ES-I3 (cell line): ENCODE results near the gene TMEM40.

Experiments
- H3K36me3 ChIP-seq: 2 replicates; pipeline ENCODE4 v1.6.1; 2013; ENCODE audit warnings: mild to moderate bottlenecking, low read length, control low read depth, moderate library complexity; ENCODE audit not compliant: insufficient read depth
- H3K4me1 ChIP-seq: 2 replicates; pipeline ENCODE4 v1.6.1; 2013; ENCODE audit warnings: mild to moderate bottlenecking, control low read depth, low read length; ENCODE audit not compliant: insufficient read depth
- H3K9ac ChIP-seq: 2 replicates; pipeline ENCODE4 v1.6.1; 2013; ENCODE audit warnings: low read depth, mild to moderate bottlenecking, low read length, moderate library complexity
- H3K9me3 ChIP-seq: 2 replicates; pipeline ENCODE4 v1.6.1; 2013; ENCODE audit warnings: mild to moderate bottlenecking, low read length, moderate library complexity; ENCODE audit not compliant: control insufficient read depth, insufficient read depth

TMEM40 gene

DNA sequence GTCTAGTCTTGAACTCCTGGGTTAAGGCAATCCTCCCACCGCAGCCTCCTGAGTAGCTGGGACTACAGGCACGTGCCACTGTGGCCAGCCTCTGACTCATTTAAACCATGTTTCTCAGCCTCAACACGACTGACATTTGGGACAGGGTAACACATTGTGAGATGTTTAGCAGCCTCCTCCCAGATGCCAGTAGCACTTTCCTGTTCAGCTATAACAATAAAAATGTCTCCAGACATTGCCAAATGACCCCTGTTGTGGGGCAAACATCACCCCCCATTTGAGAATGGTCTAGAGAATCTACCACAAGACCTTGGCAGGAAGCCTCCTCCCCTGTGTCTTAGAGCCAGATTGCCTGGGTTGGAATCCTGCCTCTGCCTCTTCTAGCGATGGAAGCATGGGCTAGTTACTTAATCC is 8.4 kb downstream of the TMEM40 start:
- Histone ChIP-seq H3K9ac (no peak overlapping the region), H3K4me1 (peaks cover 3% of the 10 kb centered on the region; the same call in 1 of the 2 replicates), H3K36me3 (no peaks in the 10 kb centered on the region; the same call in 1 of the 2 replicates), H3K9me3 (no peaks in the 10 kb centered on the region)

DNA sequence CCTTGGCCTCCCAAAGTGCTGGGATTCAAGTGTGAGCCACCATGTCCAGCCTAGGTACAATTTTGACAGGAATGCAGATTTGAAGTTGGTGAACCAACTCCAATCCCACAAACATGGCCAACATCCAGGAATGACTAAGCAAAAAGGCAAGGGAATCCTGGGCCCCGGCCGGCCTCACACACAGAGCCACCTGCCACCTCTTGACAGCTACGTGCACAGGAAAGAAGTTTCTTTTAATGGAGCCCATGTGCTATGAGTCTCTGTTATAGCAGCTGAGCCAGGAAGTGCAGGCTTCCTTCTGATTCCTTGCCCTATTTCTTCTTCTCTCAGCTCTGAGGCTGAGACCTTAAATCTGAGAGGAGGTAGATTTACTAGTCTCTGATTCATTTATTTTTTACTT is 8.8 kb downstream of the TMEM40 start:
- peaks cover 3% of the 10 kb centered on the region; the same call in 1 of the 2 replicates for H3K4me1 ChIP-seq
- no peaks in the 10 kb centered on the region for H3K9me3 ChIP-seq
- H3K36me3 ChIP-seq, result no peaks in the 10 kb centered on the region; the same call in 1 of the 2 replicates
- no peak overlapping the region for H3K9ac ChIP-seq

DNA sequence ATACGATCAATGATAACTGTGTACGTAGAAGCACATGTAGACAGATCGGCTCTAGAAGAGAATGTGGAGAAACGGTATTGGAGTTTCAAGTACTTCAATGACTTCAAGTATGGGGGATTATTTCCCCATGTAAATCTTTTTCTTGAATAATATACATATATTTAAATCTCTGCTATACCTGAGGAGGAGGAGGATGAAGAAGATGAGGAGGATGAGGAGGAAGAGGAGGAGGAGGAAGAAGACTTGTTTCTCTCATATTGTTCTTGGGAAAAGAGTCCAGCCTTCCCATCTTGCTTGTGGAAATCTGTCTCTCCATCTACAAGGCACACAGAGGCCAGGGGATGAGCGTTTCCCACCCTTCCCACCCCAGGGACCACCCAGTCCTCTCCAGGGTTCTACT is 10.6 kb downstream of the TMEM40 start:
- Histone ChIP-seq H3K4me1 (peaks cover 3% of the 10 kb centered on the region; the same call in 1 of the 2 replicates), H3K9me3 (no peaks in the 10 kb centered on the region), H3K9ac (no peak overlapping the region), H3K36me3 (no peaks in the 10 kb centered on the region; the same call in 1 of the 2 replicates)

DNA sequence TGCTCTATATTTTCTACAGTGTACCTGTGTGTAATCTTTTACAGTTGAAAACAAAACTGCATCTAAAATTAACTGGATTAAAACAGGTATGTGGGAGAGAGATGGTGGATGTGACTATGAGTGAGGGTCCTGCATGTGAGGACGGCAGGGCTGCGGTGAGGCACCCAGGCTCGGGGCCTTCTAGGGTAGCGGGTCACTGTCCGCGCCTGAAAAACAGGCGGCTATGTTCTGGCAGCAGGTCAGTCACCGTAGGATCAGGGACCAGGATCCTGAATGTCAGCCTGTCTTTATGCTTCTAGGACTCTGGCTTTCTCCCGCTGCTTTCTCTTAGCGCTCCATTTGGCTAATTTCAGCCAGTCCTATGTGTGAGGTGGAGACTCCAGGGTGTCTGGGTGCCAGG is 12.6 kb downstream of the TMEM40 start:
- Histone ChIP-seq H3K4me1 (peaks cover 3% of the 10 kb centered on the region; the same call in 1 of the 2 replicates), H3K9ac (no peak overlapping the region)

DNA sequence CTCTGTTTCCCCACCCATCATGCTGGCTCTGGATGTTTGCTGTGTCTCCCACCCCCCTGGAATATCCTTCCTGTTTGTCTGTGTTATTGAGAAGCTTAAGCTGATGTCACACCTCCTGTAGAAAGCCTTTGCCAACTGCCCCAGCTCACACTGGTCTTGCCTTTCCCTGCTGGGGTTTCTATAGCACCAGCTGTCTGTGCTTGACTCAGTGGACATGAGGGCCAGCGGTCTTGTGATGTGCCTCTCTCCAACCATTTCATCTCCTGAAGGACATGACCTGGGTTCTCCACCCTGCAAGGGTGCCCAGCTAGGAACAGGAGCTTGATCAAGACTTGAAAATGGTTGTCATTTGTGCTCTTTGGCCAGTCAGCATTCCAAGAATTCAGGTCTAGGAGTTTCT is 14.7 kb downstream of the TMEM40 start:
- Histone ChIP-seq H3K36me3 (no peaks in the 10 kb centered on the region), H3K9me3 (no peaks in the 10 kb centered on the region), H3K9ac (no peak overlapping the region), H3K4me1 (peaks cover 8% of the 10 kb centered on the region; the same call in 1 of the 2 replicates)

More for the DNA sequence above, 12.6 kb downstream of the TMEM40 start:
- Histone ChIP-seq H3K9me3 (no peaks in the 10 kb centered on the region), H3K36me3 (no peaks in the 10 kb centered on the region; the same call in 1 of the 2 replicates)

DNA sequence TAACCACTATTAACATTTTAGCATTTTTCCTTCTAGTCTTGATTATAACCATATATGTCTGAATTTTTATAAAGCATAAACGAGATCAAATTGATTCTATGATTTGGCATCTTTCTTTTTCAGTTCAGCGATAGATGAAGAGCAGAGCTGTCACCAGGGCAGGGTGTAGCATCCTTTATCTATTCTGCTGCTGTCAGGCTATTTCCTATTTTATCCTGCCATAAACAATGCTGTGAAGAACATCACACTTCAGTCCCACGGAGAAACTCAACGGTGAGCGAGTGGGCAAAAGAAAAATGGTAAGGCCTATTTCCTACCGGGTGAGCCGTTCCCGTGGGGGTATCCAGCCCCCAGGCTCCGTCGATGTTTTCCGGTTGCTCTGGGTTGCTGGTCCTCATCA is 15.5 kb downstream of the TMEM40 start:
- H3K36me3 ChIP-seq, result no peaks in the 10 kb centered on the region
- H3K9ac ChIP-seq, result no peak overlapping the region
- no peaks in the 10 kb centered on the region for H3K9me3 ChIP-seq
- peaks cover 8% of the 10 kb centered on the region; the same call in 1 of the 2 replicates for H3K4me1 ChIP-seq

DNA sequence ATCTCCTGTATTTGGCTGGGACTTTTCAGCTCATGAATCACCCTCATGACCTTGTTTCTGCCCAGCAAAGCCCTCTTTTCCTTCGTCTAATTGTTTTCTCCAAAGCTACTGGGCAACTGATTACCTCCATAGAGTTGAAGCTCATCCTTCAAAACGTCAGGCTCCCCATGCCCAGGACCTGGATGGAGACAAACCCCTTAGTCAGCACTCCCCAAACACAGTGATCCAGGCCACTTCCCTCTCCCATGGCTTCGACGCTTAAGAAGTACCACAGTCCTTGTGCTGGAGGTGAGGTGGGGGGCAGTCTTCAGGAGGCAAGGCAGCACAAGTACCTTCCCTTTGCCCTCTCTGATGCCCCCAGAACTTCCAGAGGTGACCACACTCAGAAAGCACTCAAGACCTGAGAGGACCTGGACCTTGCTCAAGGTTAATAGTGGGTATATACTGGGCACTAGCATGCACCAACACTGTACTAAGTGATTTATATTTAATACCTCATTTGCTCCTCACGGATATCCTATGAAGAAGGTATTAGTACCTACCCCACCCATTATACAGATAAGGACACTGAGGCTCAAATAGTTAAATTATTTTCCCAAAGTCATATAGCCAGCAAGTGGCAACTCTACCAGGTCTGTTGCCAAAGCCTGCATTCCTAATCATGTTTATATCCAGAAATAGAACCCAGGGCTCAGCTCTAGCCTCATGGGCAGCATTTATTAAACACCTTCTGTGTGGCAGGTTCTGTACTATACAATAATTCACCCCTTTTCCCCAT is 16.5 kb downstream of the TMEM40 start:
- Histone ChIP-seq H3K4me1 (peaks cover 8% of the 10 kb centered on the region; the same call in 1 of the 2 replicates), H3K9ac (no peak overlapping the region), H3K36me3 (no peaks in the 10 kb centered on the region), H3K9me3 (no peaks in the 10 kb centered on the region)

DNA sequence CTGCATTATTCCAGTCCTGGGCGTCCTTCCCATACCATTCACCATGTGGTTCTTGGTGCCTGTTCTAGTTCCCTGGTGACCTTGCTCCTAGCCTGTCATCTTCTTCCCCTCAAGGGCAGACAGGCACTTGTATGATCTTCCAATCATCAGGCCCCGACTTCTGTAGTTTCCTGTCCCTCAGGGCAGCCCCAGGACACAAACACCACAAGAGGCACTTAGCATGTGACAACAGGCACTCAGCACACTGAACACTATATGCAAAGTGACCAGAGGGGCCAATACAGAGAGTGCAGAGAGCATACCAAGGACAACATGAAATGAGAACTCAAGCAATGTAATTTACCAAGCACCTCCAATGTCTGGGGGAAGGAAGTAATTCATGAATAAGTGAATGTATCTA is 17.9 kb downstream of the TMEM40 start:
- no peaks in the 10 kb centered on the region for H3K9me3 ChIP-seq
- no peak overlapping the region for H3K9ac ChIP-seq
- no peaks in the 10 kb centered on the region for H3K36me3 ChIP-seq
- peaks cover 5% of the 10 kb centered on the region; the same call in 1 of the 2 replicates for H3K4me1 ChIP-seq

DNA sequence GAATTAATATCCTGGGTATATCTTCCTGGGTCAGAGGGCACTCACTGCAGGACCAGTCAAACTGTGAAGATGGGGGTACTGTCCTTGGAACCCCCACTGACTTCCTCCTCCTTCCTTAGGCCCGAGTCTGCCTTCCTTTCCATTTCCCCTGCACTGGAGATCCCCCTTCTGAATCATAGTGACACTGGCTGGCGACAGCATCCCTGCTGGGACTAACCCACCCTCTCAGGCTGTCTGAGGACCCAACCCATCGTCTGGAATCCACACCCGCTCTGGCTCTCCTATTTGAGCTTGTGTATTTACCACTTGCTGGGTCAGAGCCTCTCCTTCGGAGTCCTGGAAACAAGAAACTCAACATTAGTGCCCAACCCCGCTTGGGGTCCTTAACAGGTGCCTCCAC is 21.2 kb downstream of the TMEM40 start:
- Histone ChIP-seq H3K36me3 (no peaks in the 10 kb centered on the region), H3K4me1 (peaks cover 5% of the 10 kb centered on the region; the same call in 1 of the 2 replicates), H3K9me3 (no peaks in the 10 kb centered on the region), H3K9ac (no peak overlapping the region)

DNA sequence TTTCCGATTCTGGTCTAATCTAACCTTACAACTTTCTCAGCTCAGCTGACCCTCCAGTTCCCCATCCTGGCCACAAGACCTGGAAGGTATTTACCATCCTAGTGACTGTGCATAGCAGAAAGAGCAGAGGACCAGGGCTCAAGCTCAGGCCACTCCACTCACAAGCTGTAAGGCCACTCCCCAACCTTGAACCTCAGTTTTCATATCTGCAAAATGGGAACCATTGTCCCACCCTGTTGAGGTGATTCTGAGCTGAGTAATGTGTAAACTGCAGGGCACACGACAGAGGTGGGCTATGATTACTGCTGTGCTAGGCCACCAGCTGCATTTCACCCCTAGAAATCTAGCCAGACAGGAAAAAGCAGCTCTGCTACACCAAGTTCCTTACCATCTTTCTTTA is 21.7 kb downstream of the TMEM40 start:
- no peaks in the 10 kb centered on the region for H3K9me3 ChIP-seq
- H3K36me3 ChIP-seq, result no peaks in the 10 kb centered on the region
- peaks cover 5% of the 10 kb centered on the region; the same call in 1 of the 2 replicates for H3K4me1 ChIP-seq
- H3K9ac ChIP-seq, result no peak overlapping the region

DNA sequence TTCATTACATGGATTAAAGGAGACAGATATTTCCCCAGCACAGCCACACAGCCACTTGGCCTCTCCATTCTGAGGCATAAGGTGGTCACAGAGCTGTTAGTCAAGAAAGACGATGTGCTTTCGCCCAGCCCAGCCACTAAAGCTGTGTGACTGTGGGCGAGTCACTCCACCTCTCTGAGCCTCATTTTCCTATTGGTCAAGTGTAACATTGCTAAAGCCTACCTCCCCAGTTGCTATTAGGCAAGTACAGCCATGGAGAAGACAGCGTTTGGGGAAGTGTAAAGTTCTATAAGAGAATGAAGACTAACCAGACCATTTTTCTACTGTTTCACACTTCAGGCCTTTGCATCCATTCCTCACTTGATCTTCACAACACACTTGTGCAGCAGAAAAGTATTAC is 24.1 kb downstream of the TMEM40 start:
- Histone ChIP-seq H3K9ac (no peak overlapping the region), H3K4me1 (no peaks in the 10 kb centered on the region; the same call in 1 of the 2 replicates), H3K36me3 (no peaks in the 10 kb centered on the region), H3K9me3 (no peaks in the 10 kb centered on the region)

DNA sequence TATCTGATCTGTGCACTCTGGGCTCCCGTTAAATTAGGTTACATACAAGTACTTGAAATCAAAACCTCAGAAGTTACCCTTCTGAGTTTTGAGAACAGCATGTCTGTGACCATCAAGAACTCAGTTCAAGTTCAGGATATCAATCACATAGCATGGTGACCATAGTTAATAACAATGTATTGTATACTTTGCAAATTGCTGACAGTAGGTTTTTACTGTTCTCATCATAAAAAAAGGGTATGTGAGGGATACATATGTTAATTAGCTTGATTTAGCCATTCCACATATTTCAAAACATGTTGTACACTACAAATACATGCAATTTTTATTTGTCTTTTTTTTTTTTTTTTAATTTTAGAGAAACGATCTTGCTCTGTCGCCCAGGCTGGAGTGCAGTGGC is 25.5 kb downstream of the TMEM40 start:
- Histone ChIP-seq H3K36me3 (no peaks in the 10 kb centered on the region), H3K9ac (no peak overlapping the region), H3K4me1 (no peaks in the 10 kb centered on the region; the same call in 1 of the 2 replicates), H3K9me3 (no peaks in the 10 kb centered on the region)

DNA sequence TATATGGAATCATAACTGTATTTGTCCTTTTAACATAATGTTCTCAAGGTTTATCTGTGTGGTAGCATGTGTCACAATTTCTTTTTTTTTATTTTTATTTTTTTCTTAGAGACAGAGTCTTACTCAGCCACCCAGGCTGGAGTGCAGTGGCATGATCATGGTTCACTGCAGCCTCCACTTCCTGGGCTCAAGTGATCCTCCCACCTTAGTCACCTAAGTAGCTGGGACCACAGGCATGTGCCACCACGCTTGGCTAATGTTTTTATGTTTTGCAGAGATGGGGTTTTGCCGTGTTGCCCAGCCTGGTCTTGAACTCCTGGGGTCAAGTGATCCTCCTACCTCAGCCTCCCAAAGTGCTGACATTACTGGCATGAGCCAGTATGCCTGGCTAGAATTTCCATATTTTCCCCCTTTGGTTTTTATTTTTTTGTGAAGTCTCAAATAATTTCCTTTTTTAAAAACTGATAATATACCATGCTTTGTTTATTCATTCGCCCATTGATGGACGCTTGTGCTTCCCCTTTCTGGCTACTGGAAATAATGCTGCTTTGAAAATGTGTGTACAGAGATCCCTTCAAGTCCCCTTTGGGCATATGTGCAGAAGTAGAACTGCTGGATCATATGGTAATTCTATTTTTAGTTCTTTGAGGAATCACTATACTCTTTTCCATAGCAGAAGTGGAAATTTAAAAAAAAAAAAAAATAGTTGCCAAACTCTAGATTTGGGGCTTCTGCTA is 28.4 kb downstream of the TMEM40 start:
- Histone ChIP-seq H3K9ac (no peak overlapping the region), H3K9me3 (no peaks in the 10 kb centered on the region), H3K36me3 (no peaks in the 10 kb centered on the region), H3K4me1 (no peaks in the 10 kb centered on the region)

DNA sequence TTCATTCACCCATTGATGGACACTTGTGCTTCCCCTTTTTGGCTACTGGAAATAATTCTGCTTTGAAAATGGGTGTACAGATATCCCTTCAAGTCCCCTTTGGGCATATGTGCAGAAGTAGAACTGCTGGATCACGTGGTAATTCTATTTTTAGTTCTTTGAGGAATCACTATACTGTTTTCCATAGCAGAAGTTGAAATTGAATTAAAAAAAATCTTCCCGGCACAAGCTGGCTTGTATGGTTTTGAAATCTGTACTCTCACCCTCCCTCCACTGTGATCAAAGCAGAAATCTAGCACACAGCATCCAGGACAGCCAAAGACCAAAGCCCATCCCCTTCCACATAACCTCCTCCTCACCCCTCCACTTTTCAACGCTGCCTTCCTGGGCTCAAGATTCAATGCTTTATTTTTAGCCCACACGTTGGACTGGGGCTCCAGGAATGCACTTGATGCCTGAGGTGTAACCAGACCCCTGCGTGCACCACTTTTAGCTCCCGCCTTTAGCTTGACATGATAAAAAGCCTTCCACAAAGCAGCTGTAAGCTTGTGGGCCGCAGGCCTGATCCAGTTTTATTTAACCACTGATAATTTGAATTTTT is 29.9 kb downstream of the TMEM40 start:
- Histone ChIP-seq H3K9ac (no peak overlapping the region), H3K36me3 (no peaks in the 10 kb centered on the region), H3K9me3 (no peaks in the 10 kb centered on the region), H3K4me1 (no peaks in the 10 kb centered on the region)
